Neural progenitor cell (in vitro differentiated cells): ENCODE data around the gene MOG. TPM values are rescaled to one million over a fixed set of nuclear protein-coding genes. Genes with fewer than 3 reads are reported as not detected.

Experiments
- DNase-seq: peaks from one replicate; pipeline ENCODE4 v3.0.0-alpha.2; 2016; ENCODE audit warnings: low spot score
- H2AFZ ChIP-seq: fragments of 200-600 bp; sonication (generic); replicated peaks from 2 replicates; pipeline ENCODE4 v1.6.1; 2016; ENCODE audit warnings: antibody characterized with exemption
- H3F3A ChIP-seq: fragments of 200-600 bp; sonication (generic); 2 replicates; pipeline ENCODE4 v1.6.1; 2016; ENCODE audit warnings: antibody characterized with exemption, low read depth
- H3K27ac ChIP-seq: fragments of 200-600 bp; sonication (generic); 2 replicates; pipeline ENCODE4 v1.5.1; 2016; ENCODE audit warnings: mild to moderate bottlenecking
- H3K27me3 ChIP-seq: fragments of 200-600 bp; sonication (generic); 2 replicates; pipeline ENCODE4 v1.6.1; 2016; ENCODE audit warnings: mild to moderate bottlenecking, moderate library complexity
- H3K36me3 ChIP-seq: fragments of 200-600 bp; sonication (generic); 2 replicates; pipeline ENCODE4 v1.5.1; 2016
- H3K4me1 ChIP-seq: fragments of 200-600 bp; sonication (generic); 2 replicates; pipeline ENCODE4 v1.6.1; 2016; ENCODE audit warnings: mixed run types
- H3K4me2 ChIP-seq: fragments of 200-600 bp; sonication (generic); 2 replicates; pipeline ENCODE4 v1.6.1; 2016
- H3K4me3 ChIP-seq: fragments of 200-600 bp; sonication (generic); 2 replicates; pipeline ENCODE4 v1.5.1; 2016
- H3K79me2 ChIP-seq: fragments of 200-600 bp; sonication (generic); 2 replicates; pipeline ENCODE4 v1.6.1; 2016; ENCODE audit warnings: low read depth
- H3K9ac ChIP-seq: fragments of 200-600 bp; sonication (generic); 2 replicates; pipeline ENCODE4 v1.6.1; 2016
- H3K9me3 ChIP-seq: fragments of 200-600 bp; sonication (generic); 2 replicates; pipeline ENCODE4 v1.5.1; 2016; ENCODE audit warnings: low read depth
- H4K20me1 ChIP-seq: fragments of 200-600 bp; sonication (generic); 2 replicates; pipeline ENCODE4 v1.6.1; 2016; ENCODE audit warnings: low read depth
- H3K27ac Mint-ChIP-seq: 3 replicates; pipeline ENCODE4 v1.8.0; 2021; ENCODE audit warnings: mixed read lengths
- H3K27me3 Mint-ChIP-seq: 2 replicates; pipeline ENCODE4 v1.8.0; 2022; ENCODE audit warnings: low read depth, mild to moderate bottlenecking, inconsistent platforms, moderate library complexity, mixed read lengths; ENCODE audit not compliant: insufficient read depth
- H3K36me3 Mint-ChIP-seq: 3 replicates; pipeline ENCODE4 v1.8.0; 2021; ENCODE audit warnings: mixed read lengths
- H3K4me1 Mint-ChIP-seq: 3 replicates; pipeline ENCODE4 v1.8.0; 2021; ENCODE audit warnings: mixed read lengths
- H3K4me3 Mint-ChIP-seq: 3 replicates; pipeline ENCODE4 v1.8.0; 2021; ENCODE audit warnings: mild to moderate bottlenecking, moderate library complexity, mixed read lengths
- H3K9me3 Mint-ChIP-seq: 3 replicates; pipeline ENCODE4 v1.8.0; 2020; ENCODE audit warnings: mixed read lengths
- CTCF ChIP-seq: fragments of 200-600 bp; sonication (generic); IDR thresholded peaks from 2 replicates; pipeline ENCODE4 v1.5.1; 2017; ENCODE audit warnings: antibody characterized with exemption, mild to moderate bottlenecking
- EZH2 ChIP-seq: fragments of 200-600 bp; sonication (generic); IDR thresholded peaks from 2 replicates; pipeline ENCODE4 v1.6.1; 2017; ENCODE audit warnings: antibody characterized with exemption, mild to moderate bottlenecking, moderate library complexity
- EZH2phosphoT487 ChIP-seq: fragments of 200-600 bp; sonication (generic); IDR thresholded peaks from 2 replicates; pipeline ENCODE4 v1.6.1; 2017; ENCODE audit warnings: antibody characterized with exemption
- total RNA-seq: library from RNA; depleted of rRNA; stranded (reverse); fragments of >200 nt; gene quantifications from 2 replicates; pipeline ENCODE4 v1.2.3, GENCODE V29; 2015; ENCODE audit warnings: low replicate concordance

The MOG gene
- total RNA-seq, 1 donor from 2014 or later: not detected

GRCh38 chr6:29637247-29637646, 19.6 kb upstream of the MOG start:
- H3K27ac Mint-ChIP-seq: no peak overlapping the region
- no peak overlapping the region for H2AFZ ChIP-seq
- no peaks in the 10 kb centered on the region for H3K27me3 ChIP-seq
- peaks cover 22% of the 10 kb centered on the region for H3F3A ChIP-seq
- no peaks in the 10 kb centered on the region for H3K79me2 ChIP-seq
- H3K9me3 Mint-ChIP-seq: no peaks in the 10 kb centered on the region
- H3K4me1 Mint-ChIP-seq: peaks cover 14% of the 10 kb centered on the region
- no peaks in the 10 kb centered on the region for H3K9me3 ChIP-seq
- H3K4me3 Mint-ChIP-seq: no peak overlapping the region
- no peak overlapping the region for H3K4me3 ChIP-seq
- TF ChIP-seq CTCF (no peak), EZH2phosphoT487 (no peak), EZH2 (no peak)
- H3K36me3 Mint-ChIP-seq: no peaks in the 10 kb centered on the region
- peaks cover 10% of the 10 kb centered on the region for H3K27me3 Mint-ChIP-seq
- no peak overlapping the region for H3K27ac ChIP-seq
- H4K20me1 ChIP-seq: no peaks in the 10 kb centered on the region
- no peak for DNase-seq
- no peaks in the 10 kb centered on the region for H3K36me3 ChIP-seq
- no peak overlapping the region for H3K4me2 ChIP-seq
- H3K9ac ChIP-seq: no peak overlapping the region
- peaks cover 14% of the 10 kb centered on the region for H3K4me1 ChIP-seq

GRCh38 chr6:29641430-29642148, 15.3 kb upstream of the MOG start:
- no peak for DNase-seq
- H3K4me3 ChIP-seq: no peak overlapping the region
- H3K27me3 Mint-ChIP-seq: no peaks in the 10 kb centered on the region
- H3K4me1 Mint-ChIP-seq: no peaks in the 10 kb centered on the region
- no peak overlapping the region for H3K4me3 Mint-ChIP-seq
- H3F3A ChIP-seq: peaks cover 5% of the 10 kb centered on the region
- no peak overlapping the region for H3K27ac ChIP-seq
- no peak overlapping the region for H3K27ac Mint-ChIP-seq
- H3K9ac ChIP-seq: no peak overlapping the region
- H3K27me3 ChIP-seq: no peaks in the 10 kb centered on the region
- peaks cover 7% of the 10 kb centered on the region for H3K4me1 ChIP-seq
- no peak overlapping the region for H3K4me2 ChIP-seq
- no peak overlapping the region for H2AFZ ChIP-seq
- no peaks in the 10 kb centered on the region for H3K9me3 Mint-ChIP-seq
- H4K20me1 ChIP-seq: no peaks in the 10 kb centered on the region
- no peaks in the 10 kb centered on the region for H3K36me3 Mint-ChIP-seq
- H3K79me2 ChIP-seq: no peaks in the 10 kb centered on the region
- H3K9me3 ChIP-seq: no peaks in the 10 kb centered on the region
- TF ChIP-seq EZH2phosphoT487 (no peak), CTCF (no peak), EZH2 (no peak)
- no peaks in the 10 kb centered on the region for H3K36me3 ChIP-seq

GRCh38 chr6:29647927-29648642, 8.8 kb upstream of the MOG start:
- Histone ChIP-seq H3K36me3 (no peaks in the 10 kb centered on the region), H3K4me2 (no peak overlapping the region), H2AFZ (no peak overlapping the region), H4K20me1 (no peaks in the 10 kb centered on the region), H3K79me2 (no peaks in the 10 kb centered on the region), H3K9ac (no peak overlapping the region), H3K4me3 (no peak overlapping the region), H3K4me1 (no peaks in the 10 kb centered on the region), H3F3A (peaks cover 10% of the 10 kb centered on the region), H3K9me3 (no peaks in the 10 kb centered on the region), H3K27ac (no peak overlapping the region), H3K27me3 (no peaks in the 10 kb centered on the region)
- TF ChIP-seq CTCF (peak; percentile 64), EZH2 (no peak), EZH2phosphoT487 (no peak)
- no peak overlapping the region for H3K27ac Mint-ChIP-seq
- H3K4me1 Mint-ChIP-seq: peaks cover 8% of the 10 kb centered on the region
- no peaks in the 10 kb centered on the region for H3K9me3 Mint-ChIP-seq
- no peaks in the 10 kb centered on the region for H3K27me3 Mint-ChIP-seq
- H3K4me3 Mint-ChIP-seq: no peak overlapping the region
- H3K36me3 Mint-ChIP-seq: no peaks in the 10 kb centered on the region
- peak; percentile 40 for DNase-seq
